Medulla oblongata (tissue), 1 donor: ENCODE results near the gene CEP131.

Experiments used
- DNase-seq: peaks from one replicate; pipeline ENCODE4 v3.0.0-alpha.2; 2015; ENCODE audit errors: extremely low spot score

Gene CEP131

GRCh38 chr17:81187120-81187519, 35.6 kb downstream of the CEP131 start:
- no peak for DNase-seq

GRCh38 chr17:81186203-81186602, 36.6 kb downstream of the CEP131 start:
- no peak for DNase-seq

GRCh38 chr17:81184555-81184954, 38.2 kb downstream of the CEP131 start:
- no peak for DNase-seq

- no peak for DNase-seq
These were observed 39.0 kb downstream of the CEP131 start for GRCh38 chr17:81183807-81184206.

DNA sequence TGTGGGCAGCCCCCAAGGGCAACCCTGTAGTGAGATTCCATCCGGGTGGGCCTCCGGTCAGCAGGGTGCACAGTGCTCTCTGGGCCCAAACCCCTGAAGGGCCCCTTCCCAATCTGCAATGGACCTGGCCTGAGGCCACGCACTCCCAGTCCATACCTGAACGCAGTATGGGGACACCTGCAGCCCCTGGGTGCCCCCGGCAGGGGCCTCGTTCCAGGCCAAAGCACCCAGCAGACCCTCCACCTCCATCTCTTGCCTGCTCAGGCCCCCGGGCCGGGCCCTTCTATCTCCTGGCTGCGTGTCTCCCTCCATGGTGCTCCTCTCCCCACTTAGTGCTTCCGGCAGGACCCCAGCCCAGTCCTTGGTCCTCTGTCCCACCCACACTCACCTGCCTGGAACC, 39.4 kb downstream of the CEP131 start:
- no peak for DNase-seq

DNA sequence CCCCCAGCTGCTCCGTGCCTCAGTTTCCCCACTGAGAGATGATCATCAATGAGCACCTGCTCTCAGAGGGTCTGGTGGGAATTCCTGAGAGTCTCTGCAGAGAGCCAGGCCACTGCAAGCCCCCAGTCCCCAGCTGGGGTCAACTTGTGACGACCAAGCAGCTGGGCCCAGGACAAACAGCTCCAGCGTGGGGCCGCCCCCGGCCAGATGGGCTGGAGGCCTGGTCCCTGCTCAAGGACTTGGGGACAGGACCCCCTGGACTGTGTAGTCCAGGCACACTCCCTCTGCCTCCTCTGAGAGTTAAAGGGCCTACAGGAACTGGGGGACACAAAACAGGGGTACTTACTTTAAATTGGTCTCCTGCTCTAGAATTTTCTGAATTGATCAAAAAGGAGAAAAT, 40.2 kb downstream of the CEP131 start:
- DNase-seq: no peak

- no peak for DNase-seq
These were observed 41.0 kb downstream of the CEP131 start for GRCh38 chr17:81181811-81182185.

- DNase-seq: no peak
These were observed 41.6 kb downstream of the CEP131 start for GRCh38 chr17:81180836-81181810.

DNA sequence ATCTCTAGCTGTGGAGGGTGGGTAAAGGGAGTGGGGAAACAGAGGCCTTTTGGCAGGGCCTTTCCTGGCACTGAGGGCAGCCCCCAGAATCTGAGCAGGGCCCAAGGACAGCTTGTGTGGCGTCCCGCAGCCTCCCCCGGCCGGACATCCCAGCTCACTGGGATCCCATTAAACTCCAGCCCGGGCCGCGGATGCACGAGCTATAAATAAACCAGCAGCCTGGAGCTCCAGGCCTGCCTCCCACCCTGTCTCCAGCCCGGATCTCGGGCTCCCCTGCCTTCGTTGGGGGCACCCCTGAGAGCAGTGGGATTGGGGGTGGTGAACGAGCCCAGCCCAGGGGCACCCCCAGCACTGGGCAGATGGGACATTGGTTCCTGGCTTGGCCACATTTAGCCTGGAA, 42.9 kb downstream of the CEP131 start:
- DNase-seq: no peak

GRCh38 chr17:81179220-81179619, 43.5 kb downstream of the CEP131 start:
- DNase-seq: no peak

DNA sequence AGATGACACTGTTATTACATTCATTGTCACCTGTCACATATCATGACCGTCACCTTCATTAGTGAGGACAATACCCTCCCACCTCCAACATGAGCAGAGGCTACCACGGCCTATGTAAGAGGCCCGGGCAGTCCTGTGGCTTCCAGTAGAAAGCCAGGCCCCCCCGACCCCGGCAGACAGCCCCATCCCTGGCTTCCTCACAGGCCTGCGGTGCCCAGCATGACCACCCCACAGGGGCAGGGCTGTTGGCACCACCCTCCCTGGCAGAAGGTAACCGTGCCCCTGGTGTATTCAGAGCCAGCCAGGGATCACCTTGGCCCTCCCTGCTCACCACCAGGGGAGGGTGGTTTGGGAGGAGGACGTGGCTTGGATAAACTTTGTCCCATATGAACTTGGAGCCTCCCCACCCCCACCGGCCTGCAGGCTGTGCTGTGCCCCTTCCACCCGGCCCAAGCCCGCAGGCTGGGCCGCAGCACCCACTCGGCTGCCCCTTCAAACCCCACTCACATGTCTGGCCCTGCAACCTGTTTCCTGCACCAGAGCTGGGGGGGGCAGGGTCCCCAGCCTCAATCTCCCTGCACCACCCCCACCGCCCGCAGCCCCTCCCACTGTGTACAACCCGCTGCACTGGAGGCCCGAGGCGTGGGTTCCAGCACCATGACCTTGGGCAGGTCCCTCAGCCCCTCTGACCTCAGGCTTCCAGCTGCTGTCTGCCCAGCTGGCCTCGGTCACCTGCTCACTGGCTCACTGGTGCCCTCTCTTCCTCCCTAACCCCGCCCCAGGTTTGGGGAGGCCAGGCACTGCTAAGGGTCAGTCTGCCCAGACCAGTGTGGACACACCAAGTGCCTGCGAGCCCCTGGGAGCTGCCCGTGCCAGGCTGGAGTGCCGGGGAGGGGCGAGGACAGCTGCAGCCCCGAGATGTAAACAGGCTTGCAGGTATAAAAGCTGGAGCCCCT, 44.4 kb downstream of the CEP131 start:
- no peak for DNase-seq

DNA sequence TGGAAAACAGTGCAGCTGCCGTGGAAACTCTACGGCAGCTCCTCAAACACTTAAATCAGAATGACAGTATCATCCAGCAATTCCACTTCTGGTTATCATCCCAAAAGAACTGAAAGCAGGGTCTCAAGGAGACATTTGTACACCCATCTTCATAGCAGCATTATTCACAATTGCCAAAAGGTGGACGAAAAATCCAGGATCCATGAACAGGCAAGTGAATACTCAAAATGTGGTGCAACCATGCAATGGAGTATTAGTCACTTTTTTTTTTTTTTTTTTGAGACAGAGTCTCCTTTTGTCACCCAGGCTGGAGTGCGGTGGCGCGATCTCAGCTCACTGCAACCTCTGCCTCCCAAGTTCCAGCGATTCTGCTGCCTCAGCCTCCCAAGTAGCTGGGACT, 46.1 kb downstream of the CEP131 start:
- DNase-seq: no peak

DNA sequence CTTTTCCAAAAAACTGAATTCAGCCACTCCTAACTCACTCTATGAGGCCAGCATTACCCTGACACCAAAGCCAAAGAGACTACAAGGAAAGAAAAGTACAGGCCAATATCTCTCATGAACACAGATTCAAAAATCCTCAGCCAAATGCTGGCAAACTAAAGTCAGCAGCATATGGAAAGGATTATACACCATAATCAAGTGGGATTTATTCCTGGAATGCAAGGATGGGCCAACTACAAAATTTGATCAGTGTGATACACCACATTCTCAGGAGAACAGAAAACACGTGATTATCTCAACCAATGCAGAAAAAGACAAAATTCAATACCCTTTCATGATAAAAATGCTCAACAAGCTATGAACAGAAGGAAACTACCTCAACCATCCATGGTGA, 49.0 kb downstream of the CEP131 start:
- DNase-seq: no peak

- no peak for DNase-seq
These were observed 49.6 kb downstream of the CEP131 start for GRCh38 chr17:81173052-81173761.

GRCh38 chr17:81171941-81172340, 50.8 kb downstream of the CEP131 start:
- DNase-seq: no peak

DNA sequence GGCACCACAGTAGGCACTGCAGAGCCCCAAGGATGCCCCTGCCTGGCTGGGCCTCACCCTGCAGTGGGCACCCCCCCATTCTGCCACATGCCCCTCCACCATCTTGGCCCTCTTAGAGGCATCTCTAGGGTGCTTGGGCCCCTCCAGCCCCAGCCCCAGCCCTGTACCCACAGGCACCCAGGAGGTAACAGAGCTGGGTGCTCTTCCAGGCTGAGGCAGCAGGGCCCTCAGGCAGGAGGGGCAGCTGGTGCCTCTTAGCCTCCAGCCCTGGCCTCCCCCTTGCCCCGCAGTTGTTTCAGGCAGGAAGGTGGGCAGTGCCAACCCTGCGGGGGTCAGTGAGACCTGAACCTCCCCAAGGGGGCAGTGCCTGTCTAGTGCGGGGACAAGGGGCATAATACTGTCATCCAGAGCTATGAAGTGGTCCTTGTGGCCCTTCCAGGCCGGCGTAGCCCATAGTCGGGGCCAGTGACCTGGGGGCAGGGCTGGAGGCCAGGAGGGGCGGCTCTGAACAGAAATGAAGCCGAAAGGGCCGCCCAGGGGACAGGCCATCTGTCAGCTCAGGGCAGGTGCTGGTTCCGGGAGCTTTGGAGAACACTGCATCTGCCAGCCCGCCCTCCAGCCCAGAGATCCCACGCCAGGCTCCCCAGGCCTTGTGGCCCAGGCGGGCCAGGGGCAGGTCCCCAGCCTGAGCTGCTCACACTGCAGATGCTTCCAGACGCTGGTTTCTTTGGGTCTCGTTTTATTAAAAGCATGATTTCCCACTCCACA, 51.9 kb downstream of the CEP131 start:
- no peak for DNase-seq

DNA sequence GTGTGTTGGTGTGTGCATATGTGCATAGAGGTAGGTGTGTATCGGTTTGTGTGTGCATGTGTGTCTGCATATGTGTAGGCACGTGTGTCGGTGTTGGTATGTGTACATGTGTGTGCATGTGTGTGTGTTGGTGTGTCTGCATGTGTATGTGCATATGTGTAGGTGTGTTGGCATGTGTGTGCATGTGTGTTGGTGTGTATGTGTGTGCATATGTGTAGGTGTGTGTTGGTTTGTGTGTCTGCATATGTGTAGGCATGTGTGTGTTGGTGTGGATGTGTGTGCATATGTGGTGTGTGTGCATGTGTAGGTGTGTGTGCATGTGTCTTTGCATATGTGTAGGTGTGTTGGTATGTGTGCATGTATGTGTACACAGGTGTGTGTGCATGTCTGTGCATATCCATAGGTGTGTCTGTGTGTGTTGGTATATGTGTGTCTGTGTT, 52.9 kb downstream of the CEP131 start:
- no peak for DNase-seq

DNA sequence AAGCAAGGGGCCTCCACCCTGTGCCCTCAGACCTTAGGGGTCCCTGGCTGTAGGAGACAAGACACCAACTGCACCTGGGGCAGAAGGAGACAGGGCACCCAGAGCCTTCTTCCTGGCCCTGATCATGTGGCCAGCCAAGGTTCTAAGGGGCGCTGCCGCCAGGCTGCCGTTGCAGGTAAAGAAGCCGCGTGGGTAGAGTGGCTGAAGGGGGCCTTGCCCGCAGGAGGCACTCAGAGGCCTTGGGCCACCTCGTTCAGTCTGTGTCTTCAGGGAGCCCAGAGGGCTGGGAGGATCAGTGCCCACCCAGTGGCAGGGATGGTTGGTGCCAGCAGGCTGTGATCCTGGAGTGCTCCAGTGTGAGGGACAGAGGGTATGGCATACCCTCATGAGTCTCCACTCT, 55.1 kb downstream of the CEP131 start:
- no peak for DNase-seq

DNA sequence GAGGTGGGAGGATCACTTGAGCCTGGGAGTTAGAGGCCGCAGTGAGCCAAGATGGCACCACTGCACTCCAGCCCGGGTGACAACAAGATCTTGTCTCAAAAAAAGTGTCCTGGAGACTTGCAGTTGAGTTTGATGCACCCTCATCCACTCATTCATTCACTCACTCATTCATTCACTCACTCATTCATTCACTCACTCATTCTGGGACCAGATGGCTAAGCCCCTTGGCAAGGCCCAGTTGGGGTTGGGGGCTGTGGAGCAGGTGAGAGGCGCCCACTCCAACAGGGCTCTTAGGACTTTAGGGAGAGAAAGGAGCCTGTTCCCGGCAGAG, 55.6 kb downstream of the CEP131 start:
- no peak for DNase-seq

DNA sequence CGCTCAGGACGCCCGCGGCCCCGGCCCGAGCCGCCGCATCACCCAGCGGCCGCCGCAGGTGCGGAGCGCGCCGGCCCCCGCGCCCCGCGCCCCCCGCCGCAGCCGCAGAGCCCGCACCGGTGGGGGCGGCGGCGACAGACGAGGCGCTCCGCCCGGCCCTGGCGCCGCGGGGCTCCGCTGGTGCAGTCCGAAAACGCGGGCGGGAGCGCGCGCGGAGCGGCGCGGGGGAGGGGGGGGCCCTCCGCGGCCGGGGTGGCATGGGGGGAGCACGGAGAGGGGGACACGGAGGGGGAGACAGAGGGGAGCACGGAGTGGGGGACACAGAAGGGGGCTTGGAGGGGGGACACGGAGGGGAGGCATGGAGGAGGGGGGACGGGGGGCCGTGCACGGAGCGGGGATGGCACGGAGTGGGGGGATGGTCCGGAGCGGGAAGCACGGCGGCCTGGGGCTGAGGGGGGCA, 56.7 kb downstream of the CEP131 start, which contains the start of gene AATK:
AATK (minus strand) TSS at position 189 of the 460 bp plus-strand sequence. CDS start 229 bp downstream, outside the sequence.
- no peak for DNase-seq
